ENCODE data around the gene G0S2.
"Not testable (repeated sequence)": the region's sequence is repeated elsewhere in the genome, so short reads cannot be mapped to it uniquely, and the experiment has no call there.

G0S2 gene

DNA sequence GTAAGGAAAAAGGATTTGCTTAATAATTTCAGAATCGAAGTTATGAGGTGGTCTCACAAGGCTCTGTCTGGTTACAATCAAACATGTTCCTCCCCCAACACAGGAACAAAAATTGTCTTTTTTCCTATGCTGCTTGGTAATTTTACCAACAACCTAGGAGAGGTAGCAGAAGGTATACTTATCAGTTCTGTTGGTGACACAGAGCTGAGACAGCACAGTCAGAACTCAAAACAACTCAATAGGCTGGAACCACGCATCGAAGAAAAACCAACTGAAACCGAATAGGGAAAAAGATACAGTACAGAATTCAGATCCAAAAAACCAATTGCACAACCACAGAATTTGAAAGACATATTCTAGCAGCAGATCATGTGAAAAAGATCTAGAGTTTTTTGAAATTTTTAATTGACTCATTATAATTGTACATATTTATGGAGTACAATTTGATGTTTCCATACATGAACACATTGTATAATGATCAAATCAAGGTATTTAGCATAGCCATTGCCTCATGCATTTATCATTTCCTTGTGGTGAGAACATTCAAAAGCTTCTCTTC is 3.8 kb downstream of the G0S2 start:
- DNase-seq (ENCODE audit: low spot score): no peak

DNA sequence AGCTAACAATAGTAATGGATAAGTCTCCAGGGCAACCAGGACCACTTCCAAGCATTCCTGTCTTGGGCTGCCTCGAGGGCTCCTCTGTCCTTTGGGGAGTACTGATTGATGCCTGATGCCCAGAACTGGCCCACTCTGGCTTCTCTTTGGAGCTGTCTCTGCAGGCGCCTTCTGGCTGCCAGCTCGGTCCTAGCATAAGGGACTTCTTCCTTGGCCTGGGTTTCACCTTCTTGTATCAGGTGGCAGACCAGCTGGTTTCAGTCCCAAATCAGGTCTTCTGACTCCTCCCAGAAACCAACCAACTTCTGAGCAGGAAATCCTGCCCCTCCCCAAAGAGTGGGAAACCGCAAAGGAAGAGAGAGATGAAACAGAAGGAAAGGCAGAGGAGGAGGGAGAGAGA is 10.6 kb downstream of the G0S2 start:
- DNase-seq (ENCODE audit: low spot score): no peak

DNA sequence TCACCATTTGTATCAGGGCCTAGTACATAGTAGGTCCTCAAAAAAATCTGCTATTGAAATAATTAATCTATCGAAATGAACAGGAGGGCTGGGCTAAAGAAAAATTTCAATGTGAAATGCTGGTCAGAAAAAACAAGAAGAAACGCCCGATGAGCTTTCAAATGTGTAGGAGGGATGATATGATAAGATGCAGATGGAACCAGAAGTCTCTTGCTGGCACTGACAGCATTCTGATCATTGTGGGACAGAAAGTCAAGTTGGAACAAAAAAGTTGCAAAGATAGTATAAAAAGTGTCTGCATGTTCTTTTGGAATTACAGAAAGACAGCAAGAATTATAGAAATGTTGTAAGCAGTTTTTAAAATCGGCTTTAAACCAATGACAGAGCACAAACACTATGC is 11.1 kb downstream of the G0S2 start:
- DNase-seq (ENCODE audit: low spot score): no peak

DNA sequence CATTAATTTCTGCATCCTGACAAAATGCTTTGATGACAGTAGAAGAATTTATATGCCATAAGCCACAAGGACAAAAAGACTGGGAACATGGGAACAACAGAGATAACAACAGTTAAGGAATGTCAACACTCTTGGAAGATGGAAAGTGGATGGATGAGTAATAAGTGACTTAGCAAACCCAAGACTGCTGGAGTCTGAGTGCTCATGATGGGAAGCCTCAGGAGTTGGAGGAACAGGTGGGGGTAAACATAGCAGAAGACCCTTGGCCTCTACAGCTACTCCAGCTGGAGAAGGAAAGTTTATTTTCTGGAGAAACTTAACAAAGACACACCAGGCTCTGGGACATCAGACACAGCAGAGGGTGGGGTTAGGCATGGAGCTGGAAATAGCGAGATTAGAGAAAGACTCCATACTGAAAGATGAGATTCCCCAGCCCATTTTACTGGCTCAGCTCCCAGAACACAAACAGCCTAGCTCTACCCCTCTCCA is 13.6 kb downstream of the G0S2 start:
- DNase-seq (ENCODE audit: low spot score): no peak

DNA sequence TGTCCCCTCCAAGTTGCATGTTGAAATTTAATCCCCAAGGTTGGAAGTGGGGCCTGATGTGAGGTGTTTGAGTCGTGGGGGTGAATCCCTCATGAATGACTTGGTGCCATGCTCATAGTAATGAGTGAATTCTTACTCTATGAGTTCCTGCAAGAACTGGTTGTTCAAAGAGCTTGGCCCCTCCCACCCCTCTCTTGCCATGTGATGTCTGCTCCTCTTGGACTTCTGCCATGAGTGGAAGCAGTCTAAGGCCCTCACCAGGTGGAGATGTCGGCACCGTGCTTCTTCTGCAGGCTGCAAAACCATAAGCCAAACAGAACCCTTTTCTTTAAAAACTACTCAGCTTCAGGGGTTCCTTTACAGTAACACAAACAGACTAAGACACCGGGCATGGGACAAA is 14.3 kb downstream of the G0S2 start:
- DNase-seq (ENCODE audit: low spot score): no peak

DNA sequence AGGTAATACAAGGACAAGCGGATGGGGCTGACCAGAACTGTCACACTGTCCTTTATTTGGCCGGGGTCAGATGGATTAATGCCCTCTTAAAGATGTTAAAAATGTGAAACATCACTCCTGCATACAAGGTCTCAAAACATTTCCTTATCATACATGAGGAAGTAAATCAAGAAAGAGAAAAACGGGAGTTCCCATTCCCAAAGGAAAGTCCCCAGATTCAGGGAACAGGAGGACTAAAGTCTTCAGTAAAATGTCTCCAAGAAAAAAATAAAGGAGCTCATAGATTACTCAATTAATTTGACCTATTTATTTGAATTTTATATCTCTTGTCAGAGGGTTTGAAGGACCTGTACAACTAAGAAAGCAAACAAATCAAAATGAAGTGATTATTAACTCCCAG is 16.0 kb downstream of the G0S2 start:
- no peak for DNase-seq (ENCODE audit: low spot score)

DNA sequence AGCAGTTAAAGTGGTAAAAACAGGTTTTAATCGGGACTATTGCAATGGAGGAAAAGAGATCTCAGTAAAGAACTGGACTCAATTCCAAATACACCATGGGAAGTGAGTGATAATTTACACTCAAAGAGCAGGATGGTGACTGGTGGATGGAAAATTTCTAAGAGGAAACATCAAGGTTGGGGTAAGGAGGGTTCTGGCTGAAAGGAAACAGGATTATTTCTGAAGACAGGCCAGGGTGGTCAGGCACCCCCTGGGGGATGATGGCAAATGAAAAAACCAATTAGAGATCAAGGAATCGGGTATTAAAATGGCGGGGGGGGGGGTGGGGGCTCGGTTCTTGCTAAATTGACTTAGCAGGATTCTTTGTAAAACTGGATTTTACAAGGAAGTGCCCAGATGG is 17.1 kb downstream of the G0S2 start:
- DNase-seq (ENCODE audit: low spot score): no peak

DNA sequence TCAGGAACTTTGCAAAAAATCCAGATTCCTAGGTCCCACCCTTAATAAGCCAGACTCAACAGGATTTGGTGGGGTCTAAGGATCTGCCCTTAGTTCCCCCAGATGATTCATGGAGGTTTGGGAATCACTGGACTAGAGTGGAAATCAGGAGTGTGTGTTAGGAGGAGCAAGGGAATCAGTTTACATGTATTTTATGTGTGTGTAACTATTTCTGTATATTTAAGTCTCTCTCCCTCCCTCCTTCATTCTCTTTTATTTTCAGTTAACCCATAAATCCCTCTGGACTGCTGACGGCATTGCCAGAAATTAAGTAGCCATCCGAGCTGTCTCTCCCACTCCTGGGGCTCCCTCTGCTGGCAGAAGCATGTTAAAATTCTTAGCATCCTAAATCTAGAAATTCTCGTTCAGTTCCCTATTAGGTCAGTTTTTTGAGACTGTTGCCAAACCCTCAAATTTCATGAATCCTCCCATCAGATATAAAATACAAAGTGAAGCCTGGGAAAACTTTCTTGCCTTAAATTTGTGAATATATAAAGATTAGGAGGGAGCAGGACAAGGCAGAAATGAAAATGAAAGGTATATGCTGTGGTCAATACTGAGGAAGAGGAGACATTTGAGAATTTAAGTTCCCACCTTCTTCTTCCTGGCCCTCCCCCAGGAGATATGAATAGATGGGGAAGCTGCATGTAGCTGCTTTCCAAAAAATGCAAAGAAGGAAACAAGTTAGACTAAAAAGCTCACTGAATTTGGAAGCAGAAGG is 17.7 kb downstream of the G0S2 start:
- peak; percentile 72 for DNase-seq (ENCODE audit: low spot score)

DNA sequence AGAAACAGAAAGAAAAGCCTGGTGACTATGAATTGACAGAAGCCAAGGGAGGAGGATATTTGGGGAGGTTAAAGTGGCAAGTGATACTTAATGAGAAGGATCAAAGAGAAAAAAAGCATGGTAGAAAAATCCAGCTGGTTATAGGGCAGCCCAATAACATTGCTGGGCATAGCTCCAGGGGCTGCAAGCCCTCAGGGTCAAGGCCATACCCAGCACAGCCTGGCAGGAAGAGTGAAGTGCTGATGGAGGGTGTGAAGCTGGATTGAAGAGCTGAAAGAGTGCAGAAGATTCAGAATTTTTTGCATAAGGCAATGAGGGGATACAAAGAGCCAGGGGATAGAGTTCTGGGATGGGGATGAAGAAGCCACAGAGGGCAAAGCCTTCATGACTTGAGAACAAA is 21.5 kb downstream of the G0S2 start:
- DNase-seq (ENCODE audit: low spot score): no peak

DNA sequence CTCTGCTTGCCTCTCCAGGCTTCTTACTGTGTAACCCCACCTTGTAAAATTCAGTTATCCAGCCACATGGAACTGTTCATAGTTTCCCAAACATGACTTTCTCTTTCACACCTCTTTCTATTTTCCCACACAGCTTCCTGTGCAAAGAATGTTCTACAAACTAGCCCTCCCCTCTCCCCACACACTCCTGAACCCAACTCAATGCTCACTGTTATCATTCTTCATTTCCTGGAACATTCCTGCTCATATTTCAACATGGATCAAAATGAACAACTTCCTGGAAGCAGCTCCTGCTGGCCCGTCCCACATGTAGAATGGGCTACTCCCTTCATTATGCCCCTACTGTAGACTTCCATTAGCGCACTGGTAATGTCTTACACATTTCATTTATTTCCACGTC is 21.9 kb downstream of the G0S2 start:
- DNase-seq (ENCODE audit: low spot score): no peak

DNA sequence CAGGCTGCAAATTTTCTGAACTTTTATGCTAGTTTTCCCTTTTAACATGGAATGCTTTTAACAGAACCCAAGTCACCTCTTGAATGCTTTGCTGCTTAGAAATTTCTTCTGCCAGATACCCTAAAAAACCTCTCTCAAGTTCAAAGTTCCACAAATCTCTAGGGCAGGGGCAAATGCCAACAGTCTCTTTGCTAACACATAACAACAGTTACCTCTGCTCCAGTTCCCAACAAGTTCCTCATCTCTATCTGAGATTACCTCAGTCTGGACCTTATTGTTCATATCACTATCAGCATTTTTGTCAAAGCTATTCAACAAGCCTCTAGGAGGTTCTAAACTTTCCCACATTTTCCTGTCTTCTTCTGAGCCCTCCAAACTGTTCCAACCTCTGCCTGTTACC is 25.5 kb downstream of the G0S2 start:
- DNase-seq (ENCODE audit: low spot score): not testable (repeated sequence)

DNA sequence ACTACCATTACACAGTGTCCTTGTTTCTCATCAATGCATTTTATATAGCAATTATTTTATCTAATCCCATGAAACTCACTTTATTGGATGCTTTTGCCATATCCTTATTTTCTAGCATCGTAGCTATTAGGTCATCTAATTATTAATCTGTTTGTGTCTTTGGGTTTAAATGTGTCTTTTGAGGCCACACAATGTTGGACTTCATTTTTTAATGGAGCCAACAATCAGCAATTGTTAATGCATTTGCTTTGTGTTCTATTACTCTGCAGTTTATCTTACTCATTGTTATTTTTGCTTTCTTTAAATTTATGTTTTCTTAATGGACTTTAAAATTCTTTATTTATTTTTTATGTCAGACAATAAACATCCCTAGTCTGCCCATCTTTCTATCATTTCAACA is 27.6 kb downstream of the G0S2 start:
- no peak for DNase-seq (ENCODE audit: low spot score)

DNA sequence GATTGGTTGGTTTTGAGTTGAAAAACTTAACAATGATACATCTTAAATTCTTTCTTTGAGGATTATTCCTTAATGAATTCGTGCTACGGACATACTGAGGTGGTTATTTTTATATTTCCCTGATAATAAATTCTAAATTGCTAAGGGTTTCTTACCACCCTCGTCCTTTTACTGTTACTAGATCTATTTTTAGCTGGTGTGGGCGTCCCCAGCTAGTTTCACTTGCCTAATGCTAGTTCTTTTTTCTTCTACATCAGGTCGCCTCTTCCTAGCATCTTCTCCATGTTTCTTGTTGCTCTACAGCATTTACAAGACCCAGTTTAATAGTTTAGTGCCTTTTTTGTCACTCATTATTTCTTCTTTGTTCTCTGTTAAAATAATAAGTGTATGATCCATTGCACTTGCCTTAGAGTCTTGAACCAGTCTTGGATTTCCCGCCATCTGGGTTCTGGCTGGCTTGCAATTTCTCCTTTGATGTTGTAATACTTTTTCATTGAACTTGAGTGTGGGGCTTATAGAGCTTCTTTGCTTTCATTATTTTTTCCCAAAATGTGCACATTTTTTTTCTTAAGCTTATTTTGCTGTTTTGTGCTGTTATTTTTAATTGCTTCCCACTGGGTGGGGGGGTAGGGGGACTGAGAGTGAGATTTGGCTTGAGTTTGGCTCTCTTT is 28.8 kb downstream of the G0S2 start:
- no peak for DNase-seq (ENCODE audit: low spot score)

DNA sequence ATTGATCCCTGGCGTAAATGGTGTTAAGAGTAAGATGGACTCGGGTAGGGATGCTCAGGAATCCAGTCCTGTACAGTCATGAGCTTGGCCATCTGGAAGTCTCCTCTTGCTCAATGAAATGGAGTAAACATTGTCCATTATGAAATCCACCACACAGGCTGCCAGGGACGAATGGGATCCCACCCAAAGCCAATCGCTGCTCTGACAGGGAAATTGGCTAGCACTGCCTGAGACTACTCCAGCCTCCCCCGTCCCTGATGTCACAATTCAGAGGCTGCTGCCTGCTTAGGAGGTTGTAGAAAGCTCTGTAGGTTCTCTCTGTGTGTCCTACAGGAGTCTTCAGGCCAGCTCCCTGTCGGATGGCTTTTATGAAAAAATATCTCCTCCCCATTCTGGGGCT is 29.4 kb downstream of the G0S2 start, which contains the start of gene HSD11B1:
TSS of gene HSD11B1 (plus strand) at position 263 of the 400 bp plus-strand sequence. CDS start at position 360, 97 bp downstream.
- DNase-seq (ENCODE audit: low spot score): no peak

DNA sequence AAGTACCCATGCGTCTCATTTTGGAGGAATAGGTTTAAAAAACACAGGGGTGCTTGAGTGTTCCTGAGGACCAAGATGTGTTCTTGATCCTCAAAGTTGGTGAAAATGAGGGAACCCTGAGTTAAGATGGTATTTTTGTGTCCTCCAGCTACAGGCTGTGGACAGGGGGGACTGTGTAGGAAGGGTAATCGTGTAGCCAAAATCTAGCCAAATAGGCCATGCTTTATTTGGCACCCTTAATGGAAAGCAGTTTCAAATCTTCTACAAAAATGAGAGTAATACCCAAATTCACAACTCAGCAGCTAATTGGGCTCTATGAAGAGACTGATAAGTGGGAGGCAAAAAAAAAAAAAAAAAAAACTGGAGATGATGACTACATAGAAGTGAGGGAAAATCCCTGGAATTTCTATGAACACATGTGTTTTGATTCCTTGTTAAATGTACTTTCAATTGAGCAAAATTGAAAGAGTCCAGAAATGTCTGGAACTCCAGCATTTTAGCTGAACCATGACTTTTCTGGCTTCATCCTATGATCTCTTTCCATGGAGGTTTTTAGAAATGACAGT is 29.9 kb downstream of the G0S2 start:
- DNase-seq (ENCODE audit: low spot score): no peak

DNA sequence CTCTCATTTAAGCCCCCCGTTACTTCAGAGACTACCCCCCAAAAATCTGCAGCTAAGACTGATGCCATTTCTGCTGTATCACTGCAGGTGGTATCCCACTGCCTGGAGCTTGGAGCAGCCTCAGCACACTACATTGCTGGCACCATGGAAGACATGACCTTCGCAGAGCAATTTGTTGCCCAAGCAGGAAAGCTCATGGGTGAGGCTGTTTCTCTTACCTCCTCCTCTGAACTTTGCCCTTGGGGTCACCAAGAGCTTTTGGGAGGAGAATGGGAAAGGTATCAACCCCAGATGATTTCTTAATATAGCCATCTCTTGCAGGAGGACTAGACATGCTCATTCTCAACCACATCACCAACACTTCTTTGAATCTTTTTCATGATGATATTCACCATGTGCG is 31.4 kb downstream of the G0S2 start:
- no peak for DNase-seq (ENCODE audit: low spot score)

DNA sequence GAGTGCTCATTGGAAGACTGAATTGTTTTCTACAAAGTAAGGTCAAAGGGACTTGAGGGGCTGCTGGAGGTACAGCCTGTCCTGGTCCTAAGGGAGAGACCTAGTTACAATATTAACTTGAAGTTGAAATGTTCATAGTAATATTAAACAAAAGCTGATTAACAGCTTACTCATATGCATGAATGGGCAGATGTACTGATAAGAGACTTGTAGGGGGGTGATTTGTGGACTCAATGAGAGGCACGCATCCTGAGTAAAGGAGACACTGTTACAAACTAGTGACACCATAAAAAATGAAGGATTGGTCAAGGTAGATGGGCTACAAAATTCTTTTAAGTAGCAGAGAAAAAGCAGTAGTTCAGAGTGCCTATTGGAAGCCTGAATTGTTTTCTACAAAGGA is 32.1 kb downstream of the G0S2 start:
- DNase-seq (ENCODE audit: low spot score): no peak

DNA sequence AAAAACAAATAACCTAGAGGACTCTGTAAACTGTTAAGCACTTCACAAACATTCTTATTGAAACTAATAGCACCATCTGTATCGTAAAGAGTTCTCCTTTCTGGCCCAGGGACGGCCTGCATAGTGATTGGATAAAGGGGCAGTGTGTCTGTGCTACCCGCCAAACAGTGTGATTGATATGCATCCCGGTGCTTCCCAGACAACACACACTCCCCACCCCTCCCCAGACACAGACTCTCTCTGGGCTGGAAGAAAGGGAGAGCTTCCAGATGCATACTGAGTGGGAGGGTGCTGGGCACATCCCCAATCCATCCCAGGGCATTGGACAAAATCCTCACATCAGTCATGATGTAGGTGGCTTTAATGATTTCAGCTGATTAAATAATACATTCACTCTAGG is 33.1 kb downstream of the G0S2 start:
- no peak for DNase-seq (ENCODE audit: low spot score)

DNA sequence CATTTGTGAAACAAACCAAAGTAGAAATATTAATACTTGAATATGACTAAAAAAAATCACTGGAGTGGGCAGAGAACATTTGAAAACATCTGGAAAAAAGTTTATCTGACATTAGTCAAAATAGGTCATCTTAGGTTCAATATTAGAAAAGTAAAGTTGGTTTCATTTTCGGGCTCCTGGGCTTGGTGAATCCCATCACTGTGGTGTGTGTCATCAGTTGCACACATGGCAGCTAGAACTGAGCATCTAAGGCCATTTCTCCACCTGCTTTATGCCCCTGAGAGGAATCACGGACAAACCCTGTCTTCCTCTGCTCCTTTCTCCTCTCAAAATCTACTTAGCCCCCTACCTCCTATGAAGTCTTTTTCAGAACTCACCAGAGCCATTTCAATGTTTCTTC is 34.9 kb downstream of the G0S2 start:
- DNase-seq (ENCODE audit: low spot score): no peak

DNA sequence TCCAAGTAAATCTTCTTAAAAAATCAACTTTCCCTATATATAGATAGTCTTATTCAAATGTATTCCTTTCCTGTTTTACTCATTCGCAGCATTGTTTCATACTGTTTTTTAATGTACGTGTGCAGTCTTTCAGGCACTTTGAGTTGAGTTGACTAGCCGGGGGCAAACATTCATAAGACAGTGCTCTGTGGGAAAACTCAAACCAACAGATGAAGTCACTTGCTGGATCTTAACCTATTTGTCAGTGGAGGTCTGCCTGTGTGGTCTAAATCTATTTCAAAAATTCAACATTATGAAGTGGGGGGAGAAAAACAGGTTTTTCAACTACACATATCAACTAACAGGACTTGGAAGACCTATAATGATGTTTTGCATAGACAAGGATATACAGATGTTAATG is 35.6 kb downstream of the G0S2 start:
- DNase-seq (ENCODE audit: low spot score): no peak

DNA sequence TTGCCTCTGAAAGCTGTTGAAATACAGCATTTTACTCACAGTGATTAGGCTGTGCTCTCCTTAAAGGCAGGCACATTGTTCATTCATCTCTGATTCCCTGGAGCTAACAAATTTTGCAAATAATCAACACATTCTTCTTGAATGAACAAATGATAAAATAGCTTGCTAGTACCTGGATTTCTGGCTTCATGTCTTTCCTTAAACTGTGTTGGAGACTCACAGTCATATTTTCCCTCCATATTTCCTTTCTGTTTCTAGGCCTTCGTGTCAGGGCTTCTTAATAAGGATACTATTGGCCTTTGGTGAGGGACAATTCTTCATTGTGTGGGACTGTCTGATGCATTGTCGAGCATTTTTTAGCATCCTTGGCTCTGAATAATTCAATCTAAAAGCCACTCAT is 39.1 kb downstream of the G0S2 start:
- no peak for DNase-seq (ENCODE audit: low spot score)

DNA sequence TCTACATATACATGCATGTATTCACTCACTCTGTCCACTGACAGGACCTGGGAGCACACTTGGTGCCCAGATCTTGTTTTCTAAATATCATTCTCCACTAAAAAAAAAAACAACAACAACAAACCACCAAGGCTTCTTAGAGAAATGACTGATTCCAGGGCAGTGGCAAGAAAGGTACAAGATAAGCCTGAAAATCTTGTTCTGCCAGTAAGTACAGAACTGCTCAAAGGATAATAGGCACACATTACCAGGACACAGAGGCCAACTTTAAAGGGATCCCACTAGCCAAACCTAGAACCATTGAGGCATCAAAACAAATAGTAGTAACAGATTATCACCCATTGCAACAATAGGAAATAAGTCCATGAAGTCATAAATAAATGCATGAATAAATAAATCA is 40.1 kb downstream of the G0S2 start:
- no peak for DNase-seq (ENCODE audit: low spot score)

DNA sequence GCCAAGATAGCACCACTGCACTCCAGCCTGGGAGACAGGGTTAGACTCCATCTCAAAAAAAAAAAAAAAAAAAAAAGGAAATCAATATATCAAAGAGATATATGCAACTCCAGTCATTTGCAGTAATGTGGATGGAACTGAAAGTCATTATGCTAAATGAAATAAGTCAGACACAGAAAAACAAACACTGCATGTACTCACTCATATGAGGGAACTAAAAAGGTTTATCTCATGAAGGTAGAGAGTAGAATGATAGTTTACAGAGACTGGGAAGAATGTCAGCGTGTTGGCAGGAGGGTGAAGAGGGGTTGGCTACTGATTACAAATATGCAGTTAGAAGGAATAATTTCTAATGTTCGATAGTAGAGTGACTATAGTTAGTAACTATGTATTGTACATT is 42.6 kb downstream of the G0S2 start:
- no peak for DNase-seq (ENCODE audit: low spot score)

Measured in ecto neural progenitor cell (in vitro differentiated cells).